Mucosa of descending colon (tissue), 3 donors: ENCODE measurements around the gene FOXC2. TPM values are rescaled to one million over a fixed set of nuclear protein-coding genes. Genes with fewer than 3 reads are reported as not detected.

Experiments
- ATAC-seq: fragments of 200-7000 bp; cut with Tn5 transposase; one replicate; pipeline ENCODE4 v1.9.1; 2020; ENCODE audit warnings: mild to moderate bottlenecking, moderate library complexity
- DNase-seq, 3 donors: peaks; one replicate each; pipeline ENCODE4 v3.0.0-alpha.2; 2020
- H3K36me3 ChIP-seq: fragments of 200-600 bp; one replicate; pipeline ENCODE4 v1.8.0; 2021; ENCODE audit warnings: low read depth, mild to moderate bottlenecking
- H3K4me1 ChIP-seq: fragments of 200-600 bp; one replicate; pipeline ENCODE4 v1.8.0; 2021; ENCODE audit warnings: low read depth, mild to moderate bottlenecking
- H3K4me3 ChIP-seq: fragments of 200-600 bp; one replicate; pipeline ENCODE4 v1.8.0; 2021; ENCODE audit warnings: mild to moderate bottlenecking
- H3K9me3 ChIP-seq: fragments of 200-600 bp; one replicate; pipeline ENCODE4 v1.8.0; 2021; ENCODE audit warnings: mild to moderate bottlenecking
- intact Hi-C, 2 donors: fragments of 100-400 bp; cut with DNase I in 1 of 2; cut with micrococcal nuclease in 1 of 2; formaldehyde crosslinking; loops; one replicate each; pipeline versions ENCODE4 v1.11.0 to v1.11.1; 2022; cut with DNase I, micrococcal nuclease
- long read RNA-seq, 2 donors: library from polyadenylated mRNA; unstranded; transcript quantifications; one replicate each; pipeline ENCODE4 v2.0.0, GENCODE V29; 2019 to 2021
- total RNA-seq, 3 donors: library from RNA; stranded (reverse); fragmentation: NEBNext Ultra II Directional in 2 of 3; extraction: Animal tissue kit (Norgen Biotek cat#: 25700) in 2 of 3; gene quantifications; one replicate each; pipeline versions ENCODE4 v1.2.1 to v1.2.4, GENCODE V29; 2021 to 2023
- TF ChIP-seq, protein P1 (sequence below): fragments of 200-600 bp; IDR thresholded peaks from one replicate; pipeline ENCODE4 v1.8.0; 2022; ENCODE audit warnings: antibody characterized with exemption, mild to moderate bottlenecking
- donor health status: DM: no; HTN: no; CAD: no; lungs with moderate emphysema.
- donor health status: DM: no; HTN: no; CAD: no.
- donor health status: DM: no; HTN: yes; CAD: no.

Gene FOXC2
- total RNA-seq: under 1 TPM; 0.23 to 0.67 (median 0.51) TPM
- long read RNA-seq, donor 1, partial matches to known transcripts: 0 of 3 reads
- long read RNA-seq, donor 1, other reads (novel, unspliced or antisense): 0 of 3 reads
- long read RNA-seq, donor 2: 0 reads

DNA sequence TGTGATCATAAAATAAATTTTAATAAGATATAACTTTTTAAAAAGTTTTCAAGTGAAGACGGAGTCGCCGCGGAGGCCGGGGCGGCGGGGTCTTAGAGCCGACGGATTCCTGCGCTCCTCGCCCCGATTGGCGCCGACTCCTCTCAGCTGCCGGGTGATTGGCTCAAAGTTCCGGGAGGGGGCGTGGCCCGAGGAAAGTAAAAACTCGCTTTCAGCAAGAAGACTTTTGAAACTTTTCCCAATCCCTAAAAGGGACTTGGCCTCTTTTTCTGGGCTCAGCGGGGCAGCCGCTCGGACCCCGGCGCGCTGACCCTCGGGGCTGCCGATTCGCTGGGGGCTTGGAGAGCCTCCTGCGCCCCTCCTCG lies at the start of gene FOXC2:
Gene FOXC2, plus strand, starts transcription at position 229 of the 365 bp plus-strand sequence. CDS start 507 bp downstream, outside the sequence.
- no peaks in the 10 kb centered on the region for H3K36me3 ChIP-seq
- H3K9me3 ChIP-seq: no peaks in the 10 kb centered on the region
- TF ChIP-seq, protein P1, sequence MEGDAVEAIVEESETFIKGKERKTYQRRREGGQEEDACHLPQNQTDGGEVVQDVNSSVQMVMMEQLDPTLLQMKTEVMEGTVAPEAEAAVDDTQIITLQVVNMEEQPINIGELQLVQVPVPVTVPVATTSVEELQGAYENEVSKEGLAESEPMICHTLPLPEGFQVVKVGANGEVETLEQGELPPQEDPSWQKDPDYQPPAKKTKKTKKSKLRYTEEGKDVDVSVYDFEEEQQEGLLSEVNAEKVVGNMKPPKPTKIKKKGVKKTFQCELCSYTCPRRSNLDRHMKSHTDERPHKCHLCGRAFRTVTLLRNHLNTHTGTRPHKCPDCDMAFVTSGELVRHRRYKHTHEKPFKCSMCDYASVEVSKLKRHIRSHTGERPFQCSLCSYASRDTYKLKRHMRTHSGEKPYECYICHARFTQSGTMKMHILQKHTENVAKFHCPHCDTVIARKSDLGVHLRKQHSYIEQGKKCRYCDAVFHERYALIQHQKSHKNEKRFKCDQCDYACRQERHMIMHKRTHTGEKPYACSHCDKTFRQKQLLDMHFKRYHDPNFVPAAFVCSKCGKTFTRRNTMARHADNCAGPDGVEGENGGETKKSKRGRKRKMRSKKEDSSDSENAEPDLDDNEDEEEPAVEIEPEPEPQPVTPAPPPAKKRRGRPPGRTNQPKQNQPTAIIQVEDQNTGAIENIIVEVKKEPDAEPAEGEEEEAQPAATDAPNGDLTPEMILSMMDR: no peak
- peaks cover 10% of the 10 kb centered on the region for H3K4me1 ChIP-seq
- H3K4me3 ChIP-seq: no peak within 1 kb of the TSS
- intact Hi-C loops: loop anchor here in 1 of 2 donors (5.0 kb wide), 1 partner anchor 496 kb away; no protein-coding TSS in a partner anchor
- ATAC-seq: peak; percentile 26
- peak; percentile 64 to 73 (median 72) for DNase-seq

DNA sequence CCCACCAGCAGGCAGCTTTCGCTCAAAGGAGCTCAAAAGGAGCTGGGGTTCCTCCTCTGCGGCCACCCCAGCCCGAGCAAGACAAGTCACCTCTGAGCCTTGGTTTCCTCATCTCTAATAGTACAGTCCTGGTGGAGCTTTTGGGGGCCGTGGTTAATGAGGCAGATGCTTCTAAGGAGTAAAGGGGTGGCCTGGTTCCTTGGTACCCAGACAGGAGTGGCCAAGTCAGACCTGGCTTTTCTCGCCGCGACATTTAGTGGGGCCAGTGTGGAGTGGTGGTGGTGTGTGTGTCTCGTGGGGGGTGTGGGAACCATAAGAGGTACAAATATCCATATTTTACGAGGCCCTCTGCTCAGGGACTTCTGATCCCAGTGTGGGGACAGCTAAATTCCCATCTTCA lies 49.6 kb upstream of the FOXC2 start:
- no peak overlapping the region for H3K4me3 ChIP-seq

DNA sequence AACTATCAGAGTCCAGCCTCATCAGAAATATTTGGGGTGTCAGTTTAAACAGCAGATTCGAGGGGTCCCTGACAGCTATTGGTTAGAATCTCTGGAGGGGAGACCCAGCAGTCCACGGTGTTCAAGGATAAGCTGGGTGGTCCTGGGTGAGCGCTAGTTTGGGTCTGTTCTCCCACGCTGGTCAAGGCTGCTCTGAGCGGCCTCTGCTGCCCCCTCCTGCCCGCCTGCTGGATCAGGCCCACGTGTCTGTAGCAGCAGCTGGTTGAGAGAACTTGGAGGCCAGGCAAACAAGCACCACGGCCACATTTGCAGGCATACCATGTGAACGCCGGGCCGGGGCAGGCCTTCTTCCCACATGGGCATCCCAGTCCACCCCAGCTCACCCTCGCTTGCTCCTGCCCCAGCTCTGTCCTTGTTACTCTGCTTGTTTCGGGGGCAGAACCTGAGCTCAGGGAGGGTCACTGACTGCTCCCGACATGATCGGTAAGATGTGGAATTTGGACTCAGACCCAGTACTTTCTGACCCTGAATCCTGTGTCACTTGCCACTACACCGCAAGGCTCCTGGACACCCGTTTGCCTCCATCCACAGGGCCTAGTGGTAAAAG lies 48.9 kb upstream of the FOXC2 start:
- H3K4me3 ChIP-seq: no peak overlapping the region
- peaks cover 4% of the 10 kb centered on the region for H3K4me1 ChIP-seq
- TF ChIP-seq, protein P1: no peak
- ATAC-seq: peak; percentile 66
- peak; percentile 66 to 70 (median 70) for DNase-seq
- intact Hi-C loops: loop anchor here (5.0 to 10.0 kb wide), 3 partner anchors 320 to 693 kb away; no protein-coding TSS in a partner anchor
- H3K9me3 ChIP-seq: no peaks in the 10 kb centered on the region
- H3K36me3 ChIP-seq: no peaks in the 10 kb centered on the region

More for the DNA sequence above, 49.6 kb upstream of the FOXC2 start:
- H3K4me1 ChIP-seq: peaks cover 4% of the 10 kb centered on the region
- no peaks in the 10 kb centered on the region for H3K9me3 ChIP-seq
- TF ChIP-seq, protein P1: no peak
- intact Hi-C loops: loop anchor here (5.0 to 10.0 kb wide), 3 partner anchors 320 to 692 kb away; no protein-coding TSS in a partner anchor
- H3K36me3 ChIP-seq: no peaks in the 10 kb centered on the region
- peak in 1 of 3 donors; percentile 16 for DNase-seq
- no peak for ATAC-seq

DNA sequence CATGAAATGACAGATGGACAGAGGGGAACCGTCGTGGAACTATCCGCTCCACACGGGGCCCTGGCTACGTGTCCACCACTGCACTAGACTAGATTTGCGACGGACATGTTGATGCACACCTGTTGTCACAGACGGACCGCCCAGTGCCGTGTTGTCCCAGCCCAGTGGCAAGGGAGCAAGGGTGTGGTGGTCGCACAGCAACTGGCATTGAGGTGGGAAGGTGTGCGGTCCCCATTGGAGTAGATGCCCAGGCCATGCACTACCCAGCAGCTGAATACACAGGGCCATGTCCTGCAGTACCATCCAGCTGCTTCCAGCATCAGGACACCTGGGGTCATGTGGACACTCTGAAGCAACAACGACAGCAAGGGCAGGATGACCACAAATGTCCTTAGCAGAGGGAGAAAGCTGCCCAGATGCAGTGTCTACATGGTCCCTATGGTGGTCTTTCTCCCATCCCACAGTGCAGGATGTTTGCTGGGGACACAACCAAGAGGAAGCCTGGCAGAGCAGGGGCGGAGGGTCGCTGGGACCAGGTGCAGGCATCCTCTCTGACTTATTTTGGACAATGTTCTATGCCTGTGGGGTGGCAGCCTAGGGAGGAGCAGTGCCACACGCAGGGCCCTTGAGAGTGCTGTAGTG lies 47.5 kb upstream of the FOXC2 start:
- Histone ChIP-seq H3K36me3 (no peaks in the 10 kb centered on the region), H3K4me3 (no peak overlapping the region), H3K9me3 (no peaks in the 10 kb centered on the region), H3K4me1 (peaks cover 4% of the 10 kb centered on the region)
- TF ChIP-seq, protein P1: no peak
- DNase-seq (no peak), ATAC-seq (peak; percentile 3)
- intact Hi-C loops: loop anchor here (5.0 to 10.0 kb wide), 3 partner anchors 322 to 694 kb away; no protein-coding TSS in a partner anchor

DNA sequence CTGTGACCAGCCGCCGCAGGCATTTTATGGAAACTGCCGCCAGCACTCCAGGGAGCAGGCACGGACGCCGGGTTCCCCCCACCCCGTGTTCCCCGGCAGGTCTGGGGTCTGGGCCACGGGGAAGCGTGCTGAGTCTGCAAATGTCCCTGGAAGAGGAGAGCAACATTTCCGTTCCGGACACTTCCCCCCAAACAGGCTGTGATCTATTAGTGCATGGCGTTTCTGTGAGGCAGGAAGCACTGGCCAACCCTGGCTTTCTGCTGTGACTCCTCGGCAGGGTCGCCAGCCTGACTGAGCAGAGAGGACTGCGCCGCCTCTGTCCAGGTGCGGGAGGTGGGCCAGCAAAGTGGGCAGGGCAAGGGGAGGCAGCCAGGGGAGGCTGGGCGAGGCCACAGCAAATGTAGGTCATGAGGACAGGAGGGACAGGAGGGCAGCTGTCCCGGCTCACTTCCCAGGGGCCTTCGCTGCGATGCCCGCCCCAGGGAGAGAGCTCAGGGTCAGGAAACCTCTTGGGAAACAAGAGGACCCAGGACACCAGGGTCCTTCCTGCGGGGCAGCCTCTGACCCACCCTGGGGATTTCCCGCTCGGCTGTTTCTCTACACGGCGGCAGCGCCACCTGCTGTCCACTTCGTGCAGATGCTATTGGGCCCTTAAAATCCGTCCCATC lies 46.8 kb upstream of the FOXC2 start:
- Histone ChIP-seq H3K4me1 (peaks cover 4% of the 10 kb centered on the region), H3K9me3 (no peaks in the 10 kb centered on the region), H3K4me3 (no peak overlapping the region), H3K36me3 (no peaks in the 10 kb centered on the region)
- peak; percentile 57 to 69 (median 67) for DNase-seq
- peak; percentile 57 for ATAC-seq
- TF ChIP-seq, protein P1: peak; percentile 78
- intact Hi-C loops: loop anchor here (5.0 to 10.0 kb wide), 4 partner anchors 322 to 695 kb away; no protein-coding TSS in a partner anchor
